Left renal cortex interstitium (tissue), 4 donors: ENCODE data around the gene MAP3K14. TPM values are rescaled to one million over a fixed set of nuclear protein-coding genes. Genes with fewer than 3 reads are reported as not detected.
A peak's percentile ranks its signal among the peaks of the same experiment; 100 is the strongest.

Experiments
- DNase-seq, 4 donors: peaks; one replicate each; pipeline ENCODE4 v3.0.0-alpha.2; 2013; ENCODE audit warnings: low read depth in 4 of 4, low spot score in 2 of 4, missing footprints in 1 of 4
- polyA plus RNA-seq, 4 donors: library from polyadenylated mRNA; unstranded; fragments of 120-200 nt; gene quantifications; one replicate each; pipeline ENCODE4 v1.2.1, GENCODE V29; 2013; ENCODE audit not compliant: insufficient read length in 4 of 4

Gene MAP3K14
- polyA plus RNA-seq, 4 donors, result 5.3 to 8.0 (median 6.4) TPM

DNA sequence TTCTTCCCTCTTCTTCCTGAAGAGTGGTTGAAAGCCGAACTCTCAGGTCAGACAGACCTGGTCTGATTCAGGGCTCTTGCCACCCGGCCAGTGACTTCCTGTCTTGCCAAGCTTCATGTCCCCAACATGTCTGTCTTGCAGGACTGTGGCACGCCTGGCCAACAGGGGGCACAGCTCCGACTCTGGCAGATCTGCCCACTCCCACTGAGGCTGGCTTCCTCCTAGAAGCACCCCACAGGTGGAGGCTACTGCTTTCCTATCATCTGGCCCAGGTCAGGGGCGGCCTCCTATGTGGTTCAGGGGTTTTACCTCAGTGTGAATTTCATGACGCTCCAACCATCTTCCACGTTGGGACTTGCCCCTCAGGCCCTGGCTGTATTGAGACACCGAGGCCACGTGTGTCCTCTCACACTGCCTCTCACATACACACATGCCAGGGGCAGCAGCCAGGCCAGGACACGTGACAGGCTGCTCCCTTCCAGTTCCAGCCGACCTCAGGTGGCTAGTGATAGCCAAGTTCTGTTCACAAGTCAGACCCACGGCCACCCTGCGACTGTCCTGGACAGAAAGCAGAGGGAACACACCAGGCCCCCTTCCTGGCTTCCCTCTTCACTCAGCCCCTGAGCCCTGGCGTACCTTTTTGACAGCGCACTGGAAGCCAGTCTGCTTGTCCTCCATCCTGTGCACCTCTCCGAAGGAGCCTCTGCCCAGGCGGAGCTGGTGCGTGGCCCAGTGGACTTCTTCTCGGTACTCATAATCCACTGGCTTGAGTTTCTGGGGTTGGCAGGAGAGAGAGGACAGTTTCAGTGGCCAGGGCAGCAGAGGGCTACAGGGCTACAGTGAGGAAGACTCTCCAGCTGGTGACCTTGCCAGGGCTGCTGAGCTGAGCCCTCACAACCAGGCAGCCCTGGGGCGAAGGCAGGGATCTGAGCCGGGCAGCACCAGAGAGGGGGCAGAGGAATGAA lies 32.4 kb downstream of the MAP3K14 start:
- DNase-seq, result no peak

DNA sequence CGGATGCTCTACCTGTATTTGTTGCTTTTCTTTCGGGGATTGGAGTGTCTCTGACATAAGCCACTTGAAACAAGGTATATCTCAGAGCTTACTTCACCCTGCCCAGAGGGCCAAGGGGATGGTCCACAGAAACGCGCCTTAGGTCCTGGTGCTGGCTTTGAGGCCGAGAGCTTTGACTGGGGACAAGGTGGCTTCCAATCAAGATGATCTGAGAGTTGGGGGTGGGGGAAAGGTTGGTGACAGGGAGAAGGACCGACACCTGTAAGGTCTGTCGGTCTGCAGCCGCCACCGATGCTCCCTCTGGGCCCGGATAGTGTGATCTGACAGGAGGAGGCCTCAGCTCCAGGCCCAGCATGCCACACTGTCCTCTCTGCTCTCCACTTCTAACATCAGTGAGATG lies 33.1 kb downstream of the MAP3K14 start:
- no peak for DNase-seq

DNA sequence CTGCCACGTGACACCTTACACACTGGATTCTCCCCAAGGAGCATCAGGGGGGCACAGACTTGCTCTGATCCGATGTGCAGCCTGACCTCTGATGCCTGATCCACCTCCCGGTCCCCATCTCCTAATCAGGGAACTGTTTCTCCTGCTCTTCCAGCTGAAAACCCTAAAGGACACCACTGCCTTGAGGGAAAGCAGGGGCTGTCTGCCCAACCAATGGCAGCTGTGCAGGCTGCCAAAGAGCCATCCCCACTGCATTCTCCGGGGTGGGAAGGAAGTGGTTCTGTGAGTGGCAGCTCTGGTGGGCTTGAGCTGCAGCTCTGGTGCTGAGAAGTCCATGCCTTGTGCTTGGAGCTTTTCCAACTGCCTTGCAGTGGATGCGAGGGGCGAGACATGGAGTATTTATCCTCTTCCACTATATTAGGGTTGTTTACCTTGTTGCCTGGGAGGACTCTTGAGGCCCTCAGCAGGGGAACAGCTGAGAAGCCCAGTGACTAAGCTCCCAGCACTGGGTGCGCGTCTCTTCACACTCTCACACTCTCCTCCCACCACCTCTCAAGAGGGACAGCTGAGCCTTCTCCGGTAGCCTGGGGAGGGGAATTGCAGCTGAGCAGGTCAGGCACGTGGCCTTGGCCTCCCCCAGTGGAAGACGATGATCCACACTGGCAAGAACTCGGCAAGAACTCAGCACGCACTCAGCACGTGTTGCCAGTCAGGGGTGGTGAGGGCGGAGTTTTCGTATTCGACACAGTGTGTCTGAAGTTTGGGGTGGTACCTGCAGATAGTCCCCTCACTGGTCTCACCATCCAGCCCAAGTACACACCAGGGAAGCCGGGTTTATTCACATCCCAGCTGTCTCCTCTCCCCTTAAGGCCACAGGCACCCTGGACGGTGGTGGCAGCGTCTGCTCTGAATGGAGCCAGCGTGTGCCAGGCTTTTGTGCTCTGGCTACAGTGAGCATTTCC lies 33.9 kb downstream of the MAP3K14 start:
- no peak for DNase-seq

DNA sequence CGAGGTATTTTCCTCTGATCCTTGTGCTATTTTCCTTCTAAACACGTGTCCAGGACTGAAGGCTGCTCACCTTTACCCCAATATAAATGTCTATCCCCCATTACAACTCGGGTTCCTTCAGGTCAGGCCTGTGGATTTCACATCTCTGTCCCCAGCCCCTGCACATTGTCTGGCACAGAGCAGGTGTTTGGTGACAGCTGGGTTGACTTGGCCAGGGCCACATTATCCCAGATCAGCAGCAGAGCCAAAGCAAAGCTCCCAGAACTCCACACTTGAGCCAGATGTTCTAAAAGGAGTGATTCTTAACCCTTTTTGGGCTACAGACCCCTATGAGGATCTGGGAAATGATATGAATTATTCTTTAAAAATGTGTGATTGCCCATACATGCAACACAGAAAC lies 36.9 kb downstream of the MAP3K14 start:
- DNase-seq, result no peak

DNA sequence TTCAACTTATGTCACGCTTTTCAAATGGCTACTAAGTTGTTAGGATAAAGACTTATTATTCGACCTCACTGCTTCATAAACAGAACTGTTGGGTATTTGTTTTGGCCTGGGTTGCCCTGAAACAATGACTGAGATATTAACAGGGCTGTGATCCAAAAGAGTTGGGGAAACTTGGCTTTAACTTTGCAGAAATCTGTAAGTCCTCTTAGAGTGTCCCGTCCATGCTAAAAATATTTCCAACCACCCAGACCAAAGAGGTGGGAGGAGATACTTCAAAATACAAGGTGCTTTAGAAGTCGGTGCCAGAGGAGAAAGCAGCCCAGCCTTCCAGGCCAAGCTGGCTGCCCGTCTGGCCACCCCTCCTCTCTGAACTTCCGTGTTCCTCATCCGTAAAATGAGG lies 38.8 kb downstream of the MAP3K14 start:
- no peak for DNase-seq

DNA sequence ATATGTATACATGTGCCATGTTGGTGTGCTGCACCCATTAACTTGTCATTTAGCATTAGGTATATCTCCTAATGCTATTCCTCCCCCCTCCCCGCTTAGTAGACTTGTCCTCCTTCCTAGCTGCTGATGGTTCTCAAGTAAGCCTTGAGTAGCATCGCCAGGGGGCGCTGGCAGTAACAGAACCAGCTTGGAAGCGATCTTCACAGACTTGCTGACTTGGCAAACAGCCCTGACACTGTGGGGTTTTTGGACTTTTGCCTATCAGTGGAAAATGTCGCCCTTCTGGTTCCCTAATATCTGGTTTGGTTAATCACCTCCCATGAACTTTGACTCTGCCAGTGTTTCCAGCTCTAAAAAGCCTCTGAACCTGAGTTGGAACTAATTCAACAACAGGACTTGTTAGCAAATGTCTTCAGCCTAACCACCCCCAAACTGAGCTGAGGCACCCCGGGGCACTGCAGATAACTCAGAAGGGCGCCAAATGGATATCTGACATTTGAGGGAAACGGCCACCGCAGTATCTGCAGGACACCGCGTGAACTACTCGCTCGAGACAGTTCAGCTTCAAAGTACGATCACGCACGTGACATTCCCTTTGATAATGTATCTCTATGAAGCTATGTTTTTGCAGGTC lies 39.5 kb downstream of the MAP3K14 start:
- DNase-seq, result peak; percentile 71 to 80 (median 76)

DNA sequence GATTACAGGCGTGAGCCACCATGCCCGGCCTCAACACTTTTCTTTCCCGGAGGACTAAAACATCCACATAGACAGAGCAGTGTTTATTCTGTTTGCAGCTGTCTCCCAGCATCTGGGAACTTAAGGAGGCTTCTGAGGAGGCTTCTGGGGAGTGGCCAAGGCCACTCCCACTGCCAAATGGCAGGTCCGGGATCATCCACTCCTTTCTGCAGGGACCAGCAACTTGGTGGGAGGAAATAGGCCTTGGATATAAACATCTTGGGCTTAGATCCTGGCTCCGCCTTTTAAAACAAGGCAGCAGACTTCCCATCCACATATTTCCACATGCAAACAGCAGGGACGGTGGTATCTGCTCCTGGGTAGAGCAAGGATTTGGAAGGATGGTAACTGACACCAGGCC lies 40.8 kb downstream of the MAP3K14 start:
- no peak for DNase-seq

DNA sequence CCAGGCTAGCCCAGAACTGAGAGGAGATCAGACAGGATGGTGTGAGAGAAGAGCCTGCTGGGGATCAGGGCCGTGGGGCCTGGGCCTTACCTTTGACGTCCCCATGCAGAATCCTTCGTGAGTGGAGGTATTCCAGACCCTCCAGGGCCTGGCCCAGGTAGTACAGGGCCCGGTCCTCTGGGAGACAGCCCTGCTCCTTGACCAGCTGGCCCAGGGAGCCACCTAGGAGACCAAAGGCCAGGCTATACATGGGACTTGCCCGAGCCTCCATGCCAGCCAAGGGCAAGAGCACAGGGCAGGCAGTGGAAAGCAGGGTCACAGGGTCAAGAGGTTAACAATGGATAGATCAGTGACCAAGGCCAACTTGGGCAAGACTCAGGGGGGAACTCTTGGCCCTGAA lies 42.8 kb downstream of the MAP3K14 start:
- DNase-seq, result no peak

DNA sequence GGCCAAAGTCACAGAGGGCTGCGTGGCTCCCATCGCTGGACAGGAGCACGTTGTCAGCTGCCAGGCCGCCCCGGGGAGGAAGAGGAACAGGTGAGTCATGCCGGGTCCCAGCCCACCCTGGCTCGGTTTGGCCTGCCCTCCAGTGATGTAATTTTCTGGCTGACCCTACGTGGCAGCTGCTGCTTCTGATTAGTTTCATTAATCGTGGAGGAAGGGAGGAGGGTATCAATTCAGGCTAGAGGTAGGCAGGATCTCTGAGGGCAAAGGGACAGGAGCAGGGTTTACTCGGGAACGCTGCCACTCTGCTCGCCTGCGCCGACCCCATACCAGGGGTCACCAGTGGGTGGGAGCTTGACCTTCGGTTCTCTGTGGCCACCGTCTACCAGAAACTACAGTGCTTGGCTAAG lies 43.3 kb downstream of the MAP3K14 start:
- DNase-seq, result no peak

DNA sequence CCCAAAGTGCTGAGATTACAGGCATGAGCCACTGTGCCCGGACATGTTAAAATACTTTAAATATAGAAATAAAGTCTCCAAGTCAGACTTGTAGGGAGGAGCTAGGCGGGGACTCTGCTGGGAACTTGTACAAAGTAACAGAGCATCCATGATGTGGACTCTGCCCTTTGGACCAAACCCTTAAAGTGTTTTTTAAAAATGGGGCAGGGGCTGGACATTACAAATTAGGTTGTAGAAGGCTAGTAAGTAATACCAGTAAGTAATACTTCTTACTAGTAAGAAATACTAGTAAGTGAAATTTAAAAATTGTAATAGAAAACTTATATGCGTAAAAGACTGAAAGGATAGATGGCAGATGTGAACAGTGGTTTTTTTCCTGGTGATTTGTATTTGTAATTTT lies 45.2 kb downstream of the MAP3K14 start:
- no peak for DNase-seq

DNA sequence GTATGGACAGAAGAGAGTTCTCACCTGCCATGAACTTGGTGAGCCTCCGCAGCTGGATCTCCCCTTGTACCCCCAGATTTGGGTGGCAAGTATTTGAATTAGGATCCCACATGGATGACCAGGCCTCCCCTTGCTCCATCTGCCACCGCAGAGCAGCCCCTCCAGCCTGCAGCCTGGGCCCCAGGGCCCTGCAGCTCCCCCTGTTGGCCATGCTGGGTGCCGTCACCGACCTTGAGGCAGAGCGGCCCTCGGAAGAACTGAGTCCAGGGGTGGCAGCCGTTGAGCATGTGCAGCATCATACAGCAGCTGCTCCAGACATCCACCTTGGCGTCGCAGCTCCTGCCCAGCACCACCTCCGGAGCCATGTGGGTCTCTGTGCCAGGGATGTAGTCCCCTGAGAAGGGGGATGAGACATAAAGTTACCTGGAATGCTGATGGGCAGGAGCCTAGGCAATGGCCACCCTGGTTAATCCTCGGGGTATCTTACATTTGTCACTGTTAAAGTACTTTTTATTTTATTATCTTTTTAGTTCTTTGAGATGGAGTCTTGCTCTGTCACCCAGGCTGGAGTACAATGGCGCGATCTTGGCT lies 45.9 kb downstream of the MAP3K14 start:
- DNase-seq, result no peak

DNA sequence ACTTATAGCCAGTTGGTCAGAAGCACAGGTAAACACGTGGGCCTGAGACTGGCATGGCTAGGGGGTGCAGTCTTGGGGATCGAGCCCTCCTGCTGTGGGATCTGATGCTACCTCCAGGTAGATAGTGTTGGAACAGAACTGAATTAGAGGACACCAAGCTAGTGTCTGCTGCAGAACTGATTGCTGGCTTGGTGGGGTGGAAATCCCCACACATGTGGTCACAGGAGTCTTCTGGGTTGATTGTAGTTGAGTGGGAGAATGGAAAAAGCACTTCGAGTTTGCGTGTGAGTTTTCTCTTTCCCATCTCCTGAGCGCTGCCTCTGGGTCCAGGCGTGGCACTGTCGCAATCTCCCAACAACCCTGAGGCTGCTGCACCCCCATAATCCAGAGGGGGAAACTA lies 46.9 kb downstream of the MAP3K14 start:
- DNase-seq, result no peak

DNA sequence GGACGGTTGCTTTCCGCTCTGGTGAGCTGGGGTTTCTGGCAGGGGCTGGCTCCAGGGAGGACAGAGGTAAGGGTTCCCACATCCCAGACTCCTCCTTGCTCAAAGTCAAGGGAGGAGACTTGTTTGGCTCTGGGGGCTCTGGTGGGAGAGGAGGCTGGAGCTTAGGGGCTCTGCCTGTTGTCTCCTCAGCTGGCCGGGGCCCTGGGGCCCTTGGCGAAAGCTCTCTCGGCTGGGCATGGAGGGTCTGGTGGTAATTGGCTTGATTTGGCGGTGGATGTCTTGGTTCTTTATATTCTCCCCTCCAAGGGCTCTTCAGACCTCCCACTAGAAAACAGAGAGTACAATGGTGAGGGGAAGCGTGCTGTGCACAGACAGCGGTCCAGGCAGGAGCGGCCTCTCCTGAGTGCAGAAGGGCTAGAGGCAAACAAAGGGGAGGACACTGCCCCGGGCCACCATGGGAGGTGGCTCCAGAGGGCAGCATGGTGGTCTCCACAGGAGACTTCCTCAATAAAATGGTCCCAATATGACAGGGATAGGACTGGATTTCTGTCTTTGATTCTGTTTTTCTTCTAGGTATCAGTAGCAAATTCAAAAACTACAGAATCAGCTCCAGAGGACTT lies 49.3 kb downstream of the MAP3K14 start:
- DNase-seq, result no peak

DNA sequence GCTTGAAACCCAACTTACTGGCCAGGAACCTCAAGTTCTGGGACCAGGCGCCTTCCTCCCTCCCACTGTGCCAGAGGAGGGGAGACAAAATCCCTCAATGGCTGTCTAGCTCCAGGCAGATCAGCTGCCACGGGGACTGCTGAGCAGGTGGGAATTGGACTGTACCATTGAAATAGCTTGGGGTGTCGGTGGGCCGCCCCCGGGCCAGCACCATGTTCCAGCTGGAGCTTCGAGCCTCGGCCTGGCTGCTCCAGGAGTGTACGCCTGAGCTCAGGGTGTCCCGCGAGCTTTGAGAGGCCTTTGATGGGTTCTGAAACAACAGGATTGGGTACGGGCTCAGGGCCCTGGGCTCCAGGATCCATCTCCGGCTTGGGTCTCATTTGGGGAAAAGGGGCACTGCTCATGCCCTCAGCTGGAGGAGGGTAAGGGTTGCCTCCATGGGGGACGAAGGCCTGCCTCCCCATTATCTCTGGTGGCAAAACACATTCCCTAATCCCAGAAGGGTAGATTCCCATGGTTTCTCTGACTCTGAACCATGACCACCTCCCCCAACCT lies 50.4 kb downstream of the MAP3K14 start:
- DNase-seq, result no peak

DNA sequence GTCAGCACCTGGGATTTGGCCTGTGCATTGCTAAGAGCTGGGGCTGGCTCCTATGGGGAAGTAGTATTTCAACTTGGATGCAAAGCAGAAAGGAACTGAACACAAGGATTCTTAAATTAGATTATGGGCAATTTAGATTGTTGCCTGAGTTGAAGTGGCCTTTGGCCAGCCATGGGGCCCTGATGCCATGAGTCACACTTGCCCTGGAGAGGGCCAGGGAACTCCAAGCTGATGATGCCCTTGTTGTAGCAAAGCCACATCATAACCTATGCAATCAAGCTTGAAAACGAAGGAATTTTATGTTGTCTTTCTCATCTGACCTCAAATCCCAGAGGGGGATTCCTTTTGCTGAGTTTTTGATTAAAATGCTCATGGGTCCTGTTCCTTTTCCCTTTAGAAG lies 51.0 kb downstream of the MAP3K14 start:
- no peak for DNase-seq

DNA sequence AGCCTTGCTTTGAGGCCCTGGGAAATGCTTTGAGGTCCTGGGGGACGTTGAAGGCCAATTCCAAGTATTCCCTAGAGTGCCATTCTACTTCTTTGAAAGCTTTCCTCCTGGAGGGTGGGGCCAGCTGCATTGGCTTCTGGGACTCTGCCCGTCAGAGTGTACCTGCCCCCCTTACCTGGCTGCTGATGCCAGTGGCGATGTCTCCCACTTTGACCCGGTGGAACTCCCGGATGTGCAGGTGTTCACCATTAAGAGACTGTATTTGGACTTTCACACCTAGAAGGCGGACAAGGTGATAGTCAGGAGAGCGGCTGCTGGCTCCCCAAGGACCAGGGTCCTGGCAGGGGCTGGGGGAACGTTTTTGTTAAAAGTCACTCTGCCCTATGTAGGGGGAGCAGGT lies 51.8 kb downstream of the MAP3K14 start:
- no peak for DNase-seq

DNA sequence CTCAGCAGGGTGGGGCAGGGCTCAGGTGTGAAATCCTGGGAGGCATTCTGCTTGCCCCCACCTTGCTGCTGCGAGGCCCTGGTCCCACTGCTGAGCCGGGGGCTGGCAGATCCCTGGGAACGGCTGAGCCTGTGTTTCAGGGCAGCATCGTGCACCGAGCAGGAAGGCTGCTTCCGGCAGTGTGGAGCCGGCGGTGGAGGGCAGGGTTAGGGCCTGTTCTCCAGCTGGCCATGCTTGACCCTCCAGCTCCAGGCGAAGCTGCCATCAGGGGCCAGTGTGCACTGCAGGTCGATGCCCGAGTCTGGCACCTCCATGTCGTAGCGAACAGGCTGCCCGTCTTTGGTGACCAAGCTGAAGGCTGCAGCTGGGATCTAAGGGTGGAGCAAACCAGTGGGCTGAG lies 52.4 kb downstream of the MAP3K14 start:
- no peak for DNase-seq

DNA sequence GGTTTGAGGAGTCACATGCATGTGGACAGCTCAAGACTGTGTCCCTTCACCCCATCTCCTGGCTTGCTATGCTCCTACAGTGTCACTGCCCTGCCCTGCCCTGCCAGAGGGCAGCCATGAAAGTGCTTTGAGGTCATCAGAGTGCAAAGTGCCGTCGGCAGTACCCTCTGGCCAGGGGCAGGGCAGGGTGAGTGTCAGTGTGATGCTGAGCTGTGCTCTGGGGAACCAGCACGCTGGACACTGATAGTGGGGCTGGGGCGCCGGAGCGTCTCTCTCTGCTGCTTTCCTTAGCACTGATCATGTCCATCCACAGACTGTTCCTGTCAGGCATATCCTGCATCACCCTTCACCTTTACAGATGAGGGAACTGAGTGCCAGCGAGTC lies 53.4 kb downstream of the MAP3K14 start:
- no peak for DNase-seq

DNA sequence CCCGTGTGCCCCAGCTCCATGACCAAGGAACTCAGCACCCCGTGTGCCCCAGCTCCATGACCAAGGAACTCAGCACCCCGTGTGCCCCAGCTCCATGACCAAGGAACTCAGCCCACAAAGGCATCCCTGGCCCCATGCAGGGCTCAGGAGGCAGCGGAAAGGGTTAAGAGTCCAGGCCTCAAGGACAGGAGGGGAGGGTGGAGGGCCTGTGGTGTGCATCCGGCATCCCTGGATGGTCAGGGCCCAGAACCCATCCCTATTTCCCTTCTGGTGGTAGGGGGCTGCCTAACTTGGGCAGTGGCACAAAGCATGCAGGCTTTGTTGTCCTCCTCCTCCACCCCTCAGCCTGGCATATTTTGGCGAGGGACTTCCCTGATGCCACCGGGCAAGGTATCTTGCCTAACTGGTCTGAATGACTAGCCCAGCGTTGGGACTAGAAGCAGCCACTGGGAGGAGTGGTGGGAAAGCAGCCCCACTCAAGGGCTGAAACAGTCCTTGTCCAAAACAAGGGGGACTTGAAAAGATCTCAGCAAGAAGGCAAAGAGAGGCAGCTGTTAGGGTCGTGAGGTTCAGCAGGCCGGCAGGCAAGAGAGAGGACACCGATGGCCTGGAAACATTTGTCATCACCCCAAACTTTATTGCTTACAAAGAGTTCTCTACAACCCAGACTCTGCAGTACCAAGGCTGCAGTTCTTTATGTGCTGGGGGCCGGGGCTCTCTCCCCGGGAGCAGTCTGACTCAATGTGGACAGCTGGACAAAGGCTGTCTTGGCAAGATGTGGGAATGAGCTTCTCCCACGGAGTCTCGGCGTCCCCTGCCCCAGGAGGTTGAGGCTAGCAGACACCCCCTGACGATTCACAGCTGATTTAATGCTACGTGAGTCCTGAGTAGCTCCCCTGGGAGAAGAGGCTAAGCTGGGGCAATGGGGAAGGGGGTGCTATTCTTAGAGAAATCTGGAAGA lies 54.0 kb downstream of the MAP3K14 start:
- no peak for DNase-seq
